ENCODE results near the gene KCNH6.

DNA sequence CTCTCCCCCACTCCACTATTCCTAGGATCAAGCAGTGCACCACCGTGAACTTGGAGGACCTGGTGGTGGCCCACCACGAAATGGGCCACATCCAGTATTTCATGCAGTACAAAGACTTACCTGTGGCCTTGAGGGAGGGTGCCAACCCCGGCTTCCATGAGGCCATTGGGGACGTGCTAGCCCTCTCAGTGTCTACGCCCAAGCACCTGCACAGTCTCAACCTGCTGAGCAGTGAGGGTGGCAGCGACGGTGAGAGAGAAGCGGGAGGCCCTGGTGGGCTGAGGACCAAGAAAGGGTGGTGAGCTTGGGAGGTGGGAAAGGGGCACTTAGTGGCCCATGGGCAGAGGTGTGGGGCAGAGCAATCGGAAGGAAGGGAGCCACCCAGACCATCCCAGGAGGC, 29.7 kb upstream of the KCNH6 start:
- no peak for TF ChIP-seq EZH2 (optimal IDR thresholded peaks at IDR 0.05; ENCODE audit: low read depth, low read length)
- TF ChIP-seq, protein P1, sequence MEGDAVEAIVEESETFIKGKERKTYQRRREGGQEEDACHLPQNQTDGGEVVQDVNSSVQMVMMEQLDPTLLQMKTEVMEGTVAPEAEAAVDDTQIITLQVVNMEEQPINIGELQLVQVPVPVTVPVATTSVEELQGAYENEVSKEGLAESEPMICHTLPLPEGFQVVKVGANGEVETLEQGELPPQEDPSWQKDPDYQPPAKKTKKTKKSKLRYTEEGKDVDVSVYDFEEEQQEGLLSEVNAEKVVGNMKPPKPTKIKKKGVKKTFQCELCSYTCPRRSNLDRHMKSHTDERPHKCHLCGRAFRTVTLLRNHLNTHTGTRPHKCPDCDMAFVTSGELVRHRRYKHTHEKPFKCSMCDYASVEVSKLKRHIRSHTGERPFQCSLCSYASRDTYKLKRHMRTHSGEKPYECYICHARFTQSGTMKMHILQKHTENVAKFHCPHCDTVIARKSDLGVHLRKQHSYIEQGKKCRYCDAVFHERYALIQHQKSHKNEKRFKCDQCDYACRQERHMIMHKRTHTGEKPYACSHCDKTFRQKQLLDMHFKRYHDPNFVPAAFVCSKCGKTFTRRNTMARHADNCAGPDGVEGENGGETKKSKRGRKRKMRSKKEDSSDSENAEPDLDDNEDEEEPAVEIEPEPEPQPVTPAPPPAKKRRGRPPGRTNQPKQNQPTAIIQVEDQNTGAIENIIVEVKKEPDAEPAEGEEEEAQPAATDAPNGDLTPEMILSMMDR (IDR thresholded peaks at IDR 0.05; ENCODE audit: low read length) = no peak
